Prostate gland (tissue), 2 donors: ENCODE data around the gene USP8. TPM values are rescaled to one million over a fixed set of nuclear protein-coding genes. Genes with fewer than 3 reads are reported as not detected.
"Not testable (repeated sequence)": the region's sequence is repeated elsewhere in the genome, so short reads cannot be mapped to it uniquely, and the experiment has no call there.

Experiments
- DNase-seq: peaks from one replicate; pipeline ENCODE4 v3.0.0-alpha.2; 2019; ENCODE audit warnings: low spot score
- H3K27ac ChIP-seq, 2 donors: fragments of 200-600 bp; sonication (generic); 2 replicates each; pipeline ENCODE4 v1.5.1; 2017 to 2019
- H3K27me3 ChIP-seq: fragments of 200-600 bp; sonication (generic); replicated peaks from 2 replicates; pipeline ENCODE4 v1.5.1; 2019; ENCODE audit not compliant: insufficient read depth
- H3K36me3 ChIP-seq, 2 donors: fragments of 200-600 bp; sonication (generic); 1 replicate in 1 of 2; 2 replicates in 1 of 2; pipeline versions ENCODE4 v1.5.1 to v1.8.1; 2017 to 2019
- H3K4me1 ChIP-seq: fragments of 200-600 bp; sonication (generic); replicated peaks from 2 replicates; pipeline ENCODE4 v1.5.1; 2019
- H3K4me3 ChIP-seq, 2 donors: fragments of 200-600 bp; sonication (generic); 2 replicates each; pipeline ENCODE4 v1.5.1; 2017 to 2019
- H3K9me3 ChIP-seq: fragments of 200-600 bp; sonication (generic); 2 replicates; pipeline ENCODE4 v1.5.1; 2017
- CTCF ChIP-seq, 4 experiments: fragments of 200-600 bp in 2 of 4; fragments of 450-650 bp in 2 of 4; sonication (generic) in 2 of 4; IDR thresholded peaks; 1 replicate in 3 of 4; 2 replicates in 1 of 4; pipeline ENCODE4 v1.5.1; 2016 to 2019; ENCODE audit warnings: antibody characterized with exemption in 4 of 4, mild to moderate bottlenecking in 2 of 4, moderate library complexity in 2 of 4
- POLR2A ChIP-seq: fragments of 450-650 bp; IDR thresholded peaks from one replicate; pipeline ENCODE4 v1.6.1; 2016; ENCODE audit warnings: antibody characterized with exemption, mild to moderate bottlenecking
- POLR2AphosphoS5 ChIP-seq: sonication (generic); formaldehyde crosslinking; IDR thresholded peaks from one replicate; pipeline ENCODE4 v1.6.1; 2017; ENCODE audit warnings: antibody characterized with exemption
- WGBS: methylation state at CpG from one replicate; pipeline ENCODE4 v1.1.5; 2018; 5-methylcytosine and 5-hydroxymethylcytosine counted together
- intact Hi-C: fragments of 100-400 bp; cut with DNase I; formaldehyde crosslinking; loops from one replicate; pipeline ENCODE4 v1.14.2; 2022
- total RNA-seq, 2 donors: library from RNA; depleted of rRNA; stranded (reverse); fragments of >200 nt; gene quantifications; one replicate each; pipeline ENCODE4 v1.1.0, GENCODE V29; 2016

USP8 gene
- total RNA-seq, 2 donors from 2014 or later, result 56.3 to 80.5 TPM

- 94% methylated on average over 3 of the region's 3 CpGs for WGBS
- no peaks in the 10 kb centered on the region for H3K4me1 ChIP-seq
- intact Hi-C loops, result no loop called here
- H3K4me3 ChIP-seq, result no peak overlapping the region
- no peaks in the 10 kb centered on the region for H3K27me3 ChIP-seq
- H3K27ac ChIP-seq, result no peak overlapping the region
- peaks cover 0 to 3% of the 10 kb centered on the region in 2 donors for H3K36me3 ChIP-seq
- DNase-seq, result no peak
- H3K9me3 ChIP-seq, result no peaks in the 10 kb centered on the region
- TF ChIP-seq CTCF (IDR thresholded peaks at IDR 0.05), result no peak
- TF ChIP-seq POLR2A, result no peak
- TF ChIP-seq POLR2AphosphoS5, result no peak
Measured at GRCh38 chr15:50493625-50494024, 69.4 kb downstream of the USP8 start.

- H3K4me1 ChIP-seq, H3K27ac ChIP-seq, H3K9me3 ChIP-seq, H3K36me3 ChIP-seq, H3K4me3 ChIP-seq, H3K27me3 ChIP-seq, intact Hi-C loops, DNase-seq: not testable (repeated sequence)
- 87% methylated on average over 2 of the region's 2 CpGs for WGBS
Measured at GRCh38 chr15:50494547-50494946, 70.3 kb downstream of the USP8 start.

GRCh38 chr15:50496692-50497091 lies 72.5 kb downstream of the USP8 start:
- no peaks in the 10 kb centered on the region for H3K4me1 ChIP-seq
- no peaks in the 10 kb centered on the region for H3K9me3 ChIP-seq
- intact Hi-C loops, result no loop called here
- H3K27ac ChIP-seq, result no peak overlapping the region
- no peak overlapping the region for H3K4me3 ChIP-seq
- no peaks in the 10 kb centered on the region for H3K27me3 ChIP-seq
- TF ChIP-seq POLR2A, result no peak
- WGBS, result 93% methylated on average over 2 of the region's 2 CpGs
- no peak for DNase-seq
- H3K36me3 ChIP-seq, result peaks cover 0 to 3% of the 10 kb centered on the region in 2 donors

- Histone ChIP-seq H3K27me3 (no peaks in the 10 kb centered on the region), H3K4me3 (no peak overlapping the region), H3K36me3 (no peaks in the 10 kb centered on the region), H3K9me3 (no peaks in the 10 kb centered on the region), H3K4me1 (no peaks in the 10 kb centered on the region), H3K27ac (no peak overlapping the region)
- whole genome bisulfite sequencing, result 57% methylated on average over 3 of the region's 3 CpGs
- no peak for TF ChIP-seq POLR2AphosphoS5
- no peak for TF ChIP-seq CTCF (IDR thresholded peaks at IDR 0.05)
- TF ChIP-seq POLR2A, result no peak
- intact Hi-C loops, result no loop called here
- DNase-seq, result no peak
Measured at GRCh38 chr15:50500352-50500751, 76.1 kb downstream of the USP8 start.

GRCh38 chr15:50501815-50502214 lies 77.6 kb downstream of the USP8 start:
- no peaks in the 10 kb centered on the region for H3K27me3 ChIP-seq
- no peaks in the 10 kb centered on the region for H3K9me3 ChIP-seq
- TF ChIP-seq POLR2AphosphoS5, result peak; percentile 86
- peak in 1 of 4 experiments; percentile 11 for TF ChIP-seq CTCF (IDR thresholded peaks at IDR 0.05)
- TF ChIP-seq POLR2A, result no peak
- H3K27ac ChIP-seq, result peak overlapping the region in 1 of 2 donors; percentile 30
- no peaks in the 10 kb centered on the region for H3K36me3 ChIP-seq
- intact Hi-C loops, result no loop called here
- no peak for DNase-seq
- no peaks in the 10 kb centered on the region for H3K4me1 ChIP-seq
- no peak overlapping the region for H3K4me3 ChIP-seq
- WGBS, result 58% methylated on average over 4 of the region's 4 CpGs

GRCh38 chr15:50503144-50503543 lies 78.9 kb downstream of the USP8 start:
- Histone ChIP-seq H3K4me3 (no peak overlapping the region), H3K4me1 (no peaks in the 10 kb centered on the region), H3K36me3 (no peaks in the 10 kb centered on the region), H3K27ac (no peak overlapping the region), H3K27me3 (no peaks in the 10 kb centered on the region), H3K9me3 (no peaks in the 10 kb centered on the region)
- no peak for DNase-seq
- WGBS, result 91% methylated on average over 7 of the region's 7 CpGs
- no peak for TF ChIP-seq CTCF (IDR thresholded peaks at IDR 0.05)
- intact Hi-C loops, result no loop called here

GRCh38 chr15:50505656-50506055 lies 81.5 kb downstream of the USP8 start:
- H3K27me3 ChIP-seq, H3K36me3 ChIP-seq, DNase-seq, H3K27ac ChIP-seq, H3K4me1 ChIP-seq, H3K9me3 ChIP-seq, intact Hi-C loops, H3K4me3 ChIP-seq: not testable (repeated sequence)
- WGBS, result 91% methylated on average over 2 of the region's 2 CpGs
